HEK293 (cell line): ENCODE measurements around the gene SLC22A4.

Experiments
- FEZF1 ChIP-seq: fragments of 450-650 bp; formaldehyde crosslinking; IDR thresholded peaks from 2 replicates; pipeline ENCODE4 v1.5.1; 2016; ENCODE audit warnings: missing biosample characterization, missing genetic modification characterization
- KLF10 ChIP-seq: fragments of 450-650 bp; IDR thresholded peaks from 2 replicates; pipeline ENCODE4 v1.5.1; 2018; ENCODE audit warnings: missing biosample characterization, mild to moderate bottlenecking, missing genetic modification characterization
- PRDM1 ChIP-seq: fragments of 450-650 bp; formaldehyde crosslinking; IDR thresholded peaks from 2 replicates; pipeline ENCODE4; 2016; ENCODE audit warnings: missing biosample characterization, missing genetic modification characterization
- TCF7L2 ChIP-seq: IDR thresholded peaks from 2 replicates; pipeline ENCODE4 v1.6.1; 2011; ENCODE audit warnings: low read depth, mild to moderate bottlenecking, inconsistent platforms, low read length, moderate library complexity, borderline replicate concordance
- ZBTB10 ChIP-seq: fragments of 450-650 bp; formaldehyde crosslinking; IDR thresholded peaks from 2 replicates; pipeline ENCODE4 v1.5.1; 2016; ENCODE audit warnings: missing biosample characterization, missing genetic modification characterization
- ZBTB20 ChIP-seq: fragments of 450-650 bp; formaldehyde crosslinking; IDR thresholded peaks from 2 replicates; pipeline ENCODE4 v1.5.1; 2016; ENCODE audit warnings: missing biosample characterization, missing genetic modification characterization
- ZBTB8A ChIP-seq: fragments of 450-650 bp; formaldehyde crosslinking; IDR thresholded peaks from 2 replicates; pipeline ENCODE4 v1.5.1; 2016; ENCODE audit warnings: missing biosample characterization, missing genetic modification characterization
- ZNF416 ChIP-seq: fragments of 450-650 bp; formaldehyde crosslinking; IDR thresholded peaks from 2 replicates; pipeline ENCODE4 v1.5.1; 2016; ENCODE audit warnings: missing biosample characterization, missing genetic modification characterization
- ZNF423 ChIP-seq: fragments of 450-650 bp; formaldehyde crosslinking; IDR thresholded peaks from 2 replicates; pipeline ENCODE4 v1.5.1; 2016; ENCODE audit warnings: missing biosample characterization, missing genetic modification characterization
- ZNF529 ChIP-seq: fragments of 450-650 bp; formaldehyde crosslinking; IDR thresholded peaks from 2 replicates; pipeline ENCODE4 v1.5.1; 2017; ENCODE audit warnings: missing genetic modification characterization, missing biosample characterization; ENCODE audit not compliant: insufficient replicate concordance
- ZNF629 ChIP-seq: fragments of 450-650 bp; formaldehyde crosslinking; IDR thresholded peaks from 2 replicates; pipeline ENCODE4 v1.5.1; 2017; ENCODE audit warnings: missing biosample characterization, missing genetic modification characterization
- ZNF701 ChIP-seq: fragments of 450-650 bp; formaldehyde crosslinking; IDR thresholded peaks from 2 replicates; pipeline ENCODE4 v1.5.1; 2016; ENCODE audit warnings: missing biosample characterization, missing genetic modification characterization
- TF ChIP-seq, protein P1 (sequence below): fragments of 450-650 bp; formaldehyde crosslinking; IDR thresholded peaks from 2 replicates; pipeline ENCODE4 v1.5.1; 2016; ENCODE audit warnings: missing biosample characterization, missing genetic modification characterization
- TF ChIP-seq, protein P2 (sequence below): fragments of 450-650 bp; formaldehyde crosslinking; IDR thresholded peaks from 2 replicates; pipeline ENCODE4 v1.5.1; 2016; ENCODE audit warnings: missing biosample characterization, missing genetic modification characterization

- TF ChIP-seq ZBTB8A (tag by site-specific recombination) (no peak), PRDM1 (tag by site-specific recombination) (no peak), FEZF1 (tag by site-specific recombination) (no peak), KLF10 (tag by site-specific recombination) (no peak), ZNF423 (tag by site-specific recombination) (no peak), ZNF629 (tag by site-specific recombination) (no peak), ZBTB20 (no peak), TCF7L2 (no peak), ZNF416 (no peak), ZNF701 (tag by site-specific recombination) (no peak), ZBTB10 (tag by site-specific recombination) (no peak), ZNF529 (tag by site-specific recombination) (no peak)
- TF ChIP-seq, protein P1, sequence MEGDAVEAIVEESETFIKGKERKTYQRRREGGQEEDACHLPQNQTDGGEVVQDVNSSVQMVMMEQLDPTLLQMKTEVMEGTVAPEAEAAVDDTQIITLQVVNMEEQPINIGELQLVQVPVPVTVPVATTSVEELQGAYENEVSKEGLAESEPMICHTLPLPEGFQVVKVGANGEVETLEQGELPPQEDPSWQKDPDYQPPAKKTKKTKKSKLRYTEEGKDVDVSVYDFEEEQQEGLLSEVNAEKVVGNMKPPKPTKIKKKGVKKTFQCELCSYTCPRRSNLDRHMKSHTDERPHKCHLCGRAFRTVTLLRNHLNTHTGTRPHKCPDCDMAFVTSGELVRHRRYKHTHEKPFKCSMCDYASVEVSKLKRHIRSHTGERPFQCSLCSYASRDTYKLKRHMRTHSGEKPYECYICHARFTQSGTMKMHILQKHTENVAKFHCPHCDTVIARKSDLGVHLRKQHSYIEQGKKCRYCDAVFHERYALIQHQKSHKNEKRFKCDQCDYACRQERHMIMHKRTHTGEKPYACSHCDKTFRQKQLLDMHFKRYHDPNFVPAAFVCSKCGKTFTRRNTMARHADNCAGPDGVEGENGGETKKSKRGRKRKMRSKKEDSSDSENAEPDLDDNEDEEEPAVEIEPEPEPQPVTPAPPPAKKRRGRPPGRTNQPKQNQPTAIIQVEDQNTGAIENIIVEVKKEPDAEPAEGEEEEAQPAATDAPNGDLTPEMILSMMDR (tag by site-specific recombination), result no peak
- TF ChIP-seq, protein P2, sequence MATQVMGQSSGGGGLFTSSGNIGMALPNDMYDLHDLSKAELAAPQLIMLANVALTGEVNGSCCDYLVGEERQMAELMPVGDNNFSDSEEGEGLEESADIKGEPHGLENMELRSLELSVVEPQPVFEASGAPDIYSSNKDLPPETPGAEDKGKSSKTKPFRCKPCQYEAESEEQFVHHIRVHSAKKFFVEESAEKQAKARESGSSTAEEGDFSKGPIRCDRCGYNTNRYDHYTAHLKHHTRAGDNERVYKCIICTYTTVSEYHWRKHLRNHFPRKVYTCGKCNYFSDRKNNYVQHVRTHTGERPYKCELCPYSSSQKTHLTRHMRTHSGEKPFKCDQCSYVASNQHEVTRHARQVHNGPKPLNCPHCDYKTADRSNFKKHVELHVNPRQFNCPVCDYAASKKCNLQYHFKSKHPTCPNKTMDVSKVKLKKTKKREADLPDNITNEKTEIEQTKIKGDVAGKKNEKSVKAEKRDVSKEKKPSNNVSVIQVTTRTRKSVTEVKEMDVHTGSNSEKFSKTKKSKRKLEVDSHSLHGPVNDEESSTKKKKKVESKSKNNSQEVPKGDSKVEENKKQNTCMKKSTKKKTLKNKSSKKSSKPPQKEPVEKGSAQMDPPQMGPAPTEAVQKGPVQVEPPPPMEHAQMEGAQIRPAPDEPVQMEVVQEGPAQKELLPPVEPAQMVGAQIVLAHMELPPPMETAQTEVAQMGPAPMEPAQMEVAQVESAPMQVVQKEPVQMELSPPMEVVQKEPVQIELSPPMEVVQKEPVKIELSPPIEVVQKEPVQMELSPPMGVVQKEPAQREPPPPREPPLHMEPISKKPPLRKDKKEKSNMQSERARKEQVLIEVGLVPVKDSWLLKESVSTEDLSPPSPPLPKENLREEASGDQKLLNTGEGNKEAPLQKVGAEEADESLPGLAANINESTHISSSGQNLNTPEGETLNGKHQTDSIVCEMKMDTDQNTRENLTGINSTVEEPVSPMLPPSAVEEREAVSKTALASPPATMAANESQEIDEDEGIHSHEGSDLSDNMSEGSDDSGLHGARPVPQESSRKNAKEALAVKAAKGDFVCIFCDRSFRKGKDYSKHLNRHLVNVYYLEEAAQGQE (tag by site-specific recombination), result no peak
Observed at GRCh38 chr5:132384506-132385050, 90.4 kb downstream of the SLC22A4 start.
